Esophagus mucosa (tissue), 1 donor: ENCODE results near the gene CWF19L2. TPM values are rescaled to one million over a fixed set of nuclear protein-coding genes. Genes with fewer than 3 reads are reported as not detected.
"Not testable (repeated sequence)": the region's sequence is repeated elsewhere in the genome, so short reads cannot be mapped to it uniquely, and the experiment has no call there.

Experiments
- ATAC-seq: fragments of 200-7000 bp; cut with Tn5 transposase; one replicate; pipeline ENCODE4 v1.9.1; 2020
- total RNA-seq: library from RNA; stranded (reverse); gene quantifications from one replicate; pipeline ENCODE4 v1.2.4, GENCODE V29; 2023
- donor health status: DM: yes; HTN: yes; CAD: no.

The CWF19L2 gene
- 6.8 TPM for total RNA-seq

DNA sequence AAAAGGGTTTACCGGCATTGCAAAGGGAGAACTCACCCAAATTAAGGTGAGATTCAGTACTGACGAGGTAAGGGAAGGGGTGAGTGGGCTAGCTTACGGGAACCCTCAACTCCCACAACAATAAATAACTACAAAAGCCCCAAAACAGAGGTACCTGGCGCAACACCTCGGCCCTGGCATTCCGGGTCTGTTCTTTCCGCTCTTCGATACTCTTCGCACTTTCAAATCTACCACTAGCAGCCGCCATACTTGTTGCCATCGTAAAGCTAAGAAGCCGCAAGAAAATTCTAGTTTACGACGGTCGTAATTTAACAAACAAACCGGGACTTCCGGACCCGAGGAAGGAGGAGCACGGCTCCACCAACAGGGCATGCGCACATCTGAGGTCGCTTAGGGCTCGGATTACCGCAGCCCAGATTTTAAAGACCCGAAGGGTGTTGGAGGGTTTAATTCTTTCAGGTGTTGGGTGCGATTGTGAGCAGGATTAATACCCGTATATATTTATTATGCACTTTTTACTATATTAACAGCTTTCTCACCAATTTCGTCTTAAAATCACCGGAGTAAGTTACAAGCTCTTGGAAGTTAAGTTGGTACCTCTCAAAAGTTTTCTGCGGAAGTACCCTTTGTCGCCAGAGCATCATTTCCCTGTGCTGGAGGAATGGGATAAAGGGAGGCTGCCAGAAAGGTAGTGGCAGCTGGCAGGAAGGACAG, at the start of gene CWF19L2:
Gene CWF19L2, minus strand, starts transcription at position 268 of the 714 bp plus-strand sequence. Its CDS starts 9 bp downstream, at position 259.
- peak; percentile 99 for ATAC-seq

DNA sequence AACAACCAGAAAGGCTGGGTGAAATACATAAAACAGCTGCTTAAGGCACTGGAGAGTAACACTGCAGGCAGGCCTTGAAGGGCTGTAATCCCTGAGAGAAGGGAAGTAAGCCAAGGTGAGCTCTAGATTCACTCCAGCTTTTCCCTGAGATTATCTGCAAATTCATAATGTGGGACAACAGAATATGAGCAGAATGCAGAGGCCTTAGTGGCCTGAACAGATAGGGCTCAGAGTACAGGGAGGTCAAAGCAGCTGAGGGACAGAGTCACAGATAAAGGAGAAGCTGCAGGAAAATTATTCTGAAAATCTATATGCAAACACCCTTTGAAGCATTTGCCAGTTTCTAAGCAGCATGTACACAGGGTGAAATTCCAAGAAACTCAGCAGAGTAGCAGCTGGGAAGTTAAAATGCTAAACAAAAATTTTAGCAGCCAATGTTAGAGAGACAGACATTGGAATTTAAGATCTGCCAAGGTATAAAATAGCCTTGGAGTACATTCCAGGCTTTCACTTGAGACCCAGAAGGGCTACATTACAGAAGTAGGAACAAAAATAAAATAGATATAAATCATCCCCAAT, 48.1 kb upstream of the CWF19L2 start:
- no peak for ATAC-seq

GRCh38 chr11:107504981-107505380, 47.4 kb upstream of the CWF19L2 start:
- ATAC-seq, result no peak

DNA sequence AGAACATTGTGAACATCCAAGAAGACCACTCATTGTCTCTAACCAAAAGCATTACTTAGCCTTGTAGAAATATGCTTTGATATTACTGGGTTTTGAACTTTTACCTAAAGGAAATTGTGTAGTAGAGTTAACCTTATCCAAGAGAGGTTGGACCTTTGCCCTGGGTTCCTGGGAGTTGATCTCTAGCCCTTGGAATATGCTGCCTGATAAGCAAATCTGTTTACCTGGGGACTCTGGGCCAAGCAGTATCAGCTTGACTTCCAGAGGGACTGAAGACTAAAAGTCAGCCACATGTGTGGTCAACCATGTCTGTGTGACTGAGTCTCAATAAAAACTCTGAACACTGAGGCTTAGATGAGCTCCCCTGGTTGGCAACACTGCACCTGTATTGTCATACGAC, 44.1 kb upstream of the CWF19L2 start:
- no peak for ATAC-seq

DNA sequence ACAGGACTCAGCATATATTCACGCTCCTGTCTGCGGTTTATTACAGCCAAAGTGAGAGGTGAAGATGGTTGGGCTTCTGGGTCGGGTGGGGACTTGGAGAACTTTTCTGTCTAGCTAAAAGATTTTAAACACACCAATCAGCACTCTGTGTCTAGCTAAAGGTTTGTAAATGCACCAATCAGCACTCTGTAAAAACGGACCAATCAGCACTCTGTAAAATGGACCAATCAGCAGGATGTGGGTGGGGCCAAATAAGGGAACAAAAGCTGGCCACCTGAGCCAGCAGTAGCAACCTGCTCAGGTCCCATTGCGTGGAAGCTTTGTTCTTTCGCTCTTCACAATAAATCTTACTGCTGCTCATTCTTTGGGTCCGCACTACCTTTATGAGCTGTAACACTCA, 39.7 kb upstream of the CWF19L2 start:
- not testable (repeated sequence) for ATAC-seq

DNA sequence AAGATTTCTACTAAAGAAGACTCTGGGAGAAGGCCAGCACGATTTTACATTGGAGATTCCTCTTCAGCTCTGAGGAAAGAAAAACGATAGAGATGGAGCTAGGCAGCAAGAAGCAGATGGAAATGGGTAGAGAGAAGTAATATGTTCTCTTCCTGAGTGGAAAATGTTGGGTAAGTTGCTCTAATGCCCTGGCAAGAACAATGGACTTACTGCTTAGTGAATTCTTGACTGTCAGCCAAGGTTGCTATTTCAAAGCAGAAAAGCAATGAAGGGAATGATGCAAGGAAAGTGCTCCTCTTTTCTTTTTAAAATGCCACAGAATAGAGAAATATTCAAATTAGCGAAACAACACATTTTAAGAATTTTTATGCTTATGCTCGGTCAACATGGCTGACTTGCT, 38.4 kb upstream of the CWF19L2 start:
- no peak for ATAC-seq

DNA sequence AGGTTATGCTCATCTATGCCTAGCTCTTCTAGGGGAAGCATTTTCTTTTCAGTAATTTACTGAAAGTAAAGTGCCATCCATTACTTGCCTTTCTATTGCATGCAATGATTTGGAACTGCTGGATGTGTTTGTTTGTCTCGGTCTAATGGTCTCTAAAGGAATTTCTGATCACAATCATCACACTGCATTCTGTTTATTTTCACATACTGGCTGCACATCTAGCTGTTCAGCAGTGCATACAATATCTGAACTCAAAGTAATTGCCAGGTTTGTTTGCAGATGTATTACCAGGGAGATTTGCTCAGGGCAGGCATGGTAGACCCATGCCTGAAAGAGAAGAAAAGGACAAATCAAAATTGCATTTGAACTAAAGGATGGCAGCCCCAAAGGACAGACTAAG, 36.4 kb upstream of the CWF19L2 start:
- ATAC-seq, result no peak

DNA sequence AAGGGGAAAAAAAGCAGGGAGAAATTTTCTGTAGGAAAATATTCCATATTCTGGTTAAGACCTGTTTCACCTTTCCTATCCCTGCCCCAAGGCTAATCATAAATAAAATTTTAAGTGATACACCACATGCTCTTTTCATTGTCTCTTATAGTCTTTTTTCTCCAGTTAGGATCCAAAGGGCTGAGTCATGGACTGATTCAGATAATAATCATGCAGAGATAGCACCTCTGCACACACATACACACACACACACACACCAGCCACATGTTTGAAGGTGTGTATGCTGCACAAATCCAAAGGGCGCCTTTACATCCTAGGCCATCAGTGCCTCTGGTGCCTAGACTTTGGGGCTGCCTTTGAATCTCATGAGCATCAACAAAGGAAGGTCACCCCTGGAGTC, 35.5 kb upstream of the CWF19L2 start:
- peak; percentile 73 for ATAC-seq

DNA sequence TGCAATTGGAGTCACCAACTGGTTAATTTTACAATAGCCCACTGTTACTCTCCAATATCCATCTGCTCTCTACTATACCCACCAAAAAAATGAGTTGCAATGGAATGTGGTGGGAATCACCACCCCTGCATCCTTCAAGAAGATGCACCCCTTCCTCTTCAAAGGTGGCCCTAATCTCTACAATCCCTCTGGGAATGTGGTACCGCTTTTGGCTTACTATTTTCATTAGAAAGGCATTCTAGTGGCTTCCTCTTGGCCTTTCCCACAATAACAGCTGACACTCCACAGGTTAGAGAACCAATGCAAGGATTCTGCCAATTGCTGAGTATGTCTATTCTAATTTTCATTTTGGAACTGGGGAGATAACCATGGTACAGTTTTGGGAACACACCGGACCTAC, 33.2 kb upstream of the CWF19L2 start:
- ATAC-seq, result no peak

- ATAC-seq, result no peak
Observed at GRCh38 chr11:107482234-107482633, 24.6 kb upstream of the CWF19L2 start.

DNA sequence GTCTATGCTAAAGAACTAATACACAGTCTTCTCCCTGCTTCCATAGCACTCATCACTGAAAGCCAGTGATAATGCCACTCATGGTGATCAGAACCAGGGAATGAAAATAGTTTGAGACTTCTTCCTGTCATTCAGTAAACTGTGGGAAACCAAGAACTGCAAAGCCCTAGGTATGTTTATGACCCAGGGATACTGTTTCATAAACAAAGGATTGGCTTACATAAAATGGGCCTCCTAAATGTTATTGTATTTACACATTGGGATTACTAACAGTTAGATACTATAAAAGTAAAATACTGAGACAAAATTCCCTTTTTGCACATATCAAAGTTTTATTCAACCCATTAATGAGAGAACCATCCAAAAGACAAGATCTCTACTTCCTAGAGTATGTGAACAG, 21.3 kb upstream of the CWF19L2 start:
- no peak for ATAC-seq

DNA sequence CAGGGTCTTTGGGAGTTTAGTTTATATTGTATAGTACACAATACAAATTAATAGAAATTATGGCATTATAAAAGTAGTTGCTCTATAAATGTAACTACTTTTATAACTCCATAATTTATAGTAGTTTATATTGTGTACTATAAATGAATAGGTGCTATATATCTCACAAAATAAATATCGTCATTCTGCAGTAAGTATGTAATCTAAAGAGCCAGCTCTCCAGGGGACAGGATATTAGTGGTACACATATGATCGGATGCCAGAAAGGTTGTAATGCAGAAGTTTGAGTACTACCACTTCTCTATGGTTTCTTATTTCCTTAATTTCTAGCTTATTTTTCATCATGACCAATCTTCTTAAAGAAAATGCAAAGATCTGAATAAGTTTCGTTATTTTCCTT, 20.2 kb upstream of the CWF19L2 start:
- ATAC-seq, result no peak

- no peak for ATAC-seq
Observed at GRCh38 chr11:107473792-107474191, 16.2 kb upstream of the CWF19L2 start.

DNA sequence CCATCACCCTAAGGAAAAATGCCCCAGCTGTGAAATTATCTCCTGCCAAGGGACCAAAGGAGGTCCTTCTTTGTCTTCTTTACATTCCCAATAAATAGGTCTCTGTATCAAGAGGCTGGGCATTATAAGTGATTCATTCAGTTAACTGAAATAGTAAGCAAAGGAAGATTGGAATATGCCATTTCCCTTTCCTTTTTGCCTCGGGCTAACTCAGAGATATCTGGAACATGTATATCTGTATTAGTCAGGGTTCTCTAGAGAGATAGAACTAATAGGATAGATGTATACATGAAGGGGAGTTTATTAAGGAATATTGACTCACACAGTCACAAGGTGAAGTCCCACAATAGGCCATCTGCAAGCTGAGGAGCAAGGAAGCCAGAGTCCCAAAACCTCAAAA, 15.3 kb upstream of the CWF19L2 start:
- ATAC-seq, result no peak

- ATAC-seq, result no peak
Observed at GRCh38 chr11:107468596-107468995, 11.0 kb upstream of the CWF19L2 start.

DNA sequence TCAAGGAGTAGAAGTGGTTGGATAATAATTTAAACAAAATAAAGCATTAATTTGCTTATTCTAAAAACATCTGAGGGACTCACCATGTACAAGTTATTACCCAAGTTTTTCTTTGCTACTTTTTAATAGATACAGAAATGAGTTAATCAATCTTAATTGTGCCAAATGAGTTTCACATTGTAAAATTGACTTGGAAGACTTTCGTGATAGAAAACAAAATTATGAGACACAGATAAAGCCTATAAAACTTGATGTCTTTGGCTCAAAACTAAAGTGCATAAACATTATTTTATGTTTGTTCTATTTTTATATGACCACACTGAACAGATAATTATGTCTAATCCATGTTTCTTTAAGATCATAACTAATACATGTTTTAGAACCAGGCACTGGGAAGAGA, 10.1 kb upstream of the CWF19L2 start:
- ATAC-seq, result no peak

- not testable (repeated sequence) for ATAC-seq
Observed at GRCh38 chr11:107466275-107466866, 8.7 kb upstream of the CWF19L2 start.

DNA sequence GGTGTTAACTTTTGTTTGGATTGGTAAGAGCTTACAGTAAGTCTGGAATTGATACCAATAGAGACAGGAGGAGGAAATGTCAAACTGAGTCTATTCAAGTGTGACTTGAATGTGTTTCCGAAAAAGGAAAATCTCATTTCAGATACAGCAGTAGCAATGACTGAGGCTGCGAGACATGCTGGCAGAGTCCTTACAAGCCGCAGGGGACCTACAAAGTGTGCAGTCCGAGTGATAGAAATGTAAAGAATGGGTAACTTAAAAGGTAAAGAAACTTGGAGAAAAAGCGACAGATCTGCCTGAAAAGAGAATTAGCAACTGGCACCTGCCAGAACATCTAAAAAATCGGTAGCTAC, 444 bp downstream of the CWF19L2 start:
- ATAC-seq, result peak; percentile 43

DNA sequence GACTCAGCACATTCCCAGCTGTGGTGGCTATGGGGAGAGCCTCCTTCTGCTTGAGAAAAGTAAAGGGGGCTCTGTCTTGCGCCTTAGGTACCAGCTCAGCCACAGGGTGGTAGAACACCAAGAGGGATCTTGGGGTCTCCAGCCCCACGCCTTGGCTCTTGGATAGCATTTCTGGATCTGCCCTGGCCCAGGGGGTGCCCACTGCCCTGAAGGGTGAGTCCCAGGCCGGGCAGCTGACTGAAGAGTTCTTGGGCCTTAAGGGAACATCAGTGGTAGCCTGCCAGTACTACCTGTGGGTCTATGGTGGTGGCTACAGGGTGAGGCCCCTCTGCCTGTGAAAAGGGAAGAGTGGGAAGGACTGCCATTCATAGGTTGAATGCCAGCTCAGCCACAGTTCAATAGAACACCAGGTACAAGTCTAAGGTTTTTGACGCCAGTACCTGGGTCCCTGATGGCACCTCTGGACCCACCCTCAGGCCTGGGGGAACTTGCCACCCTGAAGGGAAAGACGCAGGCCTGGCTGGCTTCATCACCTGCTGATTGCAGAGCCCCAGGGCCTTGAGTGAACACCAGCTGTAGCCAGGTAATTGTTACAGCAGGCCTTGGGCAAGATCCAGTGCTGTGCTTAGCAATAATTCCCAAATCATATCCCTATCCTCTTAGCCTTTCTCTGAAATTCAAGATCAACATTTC, 3.9 kb downstream of the CWF19L2 start:
- ATAC-seq, result no peak

DNA sequence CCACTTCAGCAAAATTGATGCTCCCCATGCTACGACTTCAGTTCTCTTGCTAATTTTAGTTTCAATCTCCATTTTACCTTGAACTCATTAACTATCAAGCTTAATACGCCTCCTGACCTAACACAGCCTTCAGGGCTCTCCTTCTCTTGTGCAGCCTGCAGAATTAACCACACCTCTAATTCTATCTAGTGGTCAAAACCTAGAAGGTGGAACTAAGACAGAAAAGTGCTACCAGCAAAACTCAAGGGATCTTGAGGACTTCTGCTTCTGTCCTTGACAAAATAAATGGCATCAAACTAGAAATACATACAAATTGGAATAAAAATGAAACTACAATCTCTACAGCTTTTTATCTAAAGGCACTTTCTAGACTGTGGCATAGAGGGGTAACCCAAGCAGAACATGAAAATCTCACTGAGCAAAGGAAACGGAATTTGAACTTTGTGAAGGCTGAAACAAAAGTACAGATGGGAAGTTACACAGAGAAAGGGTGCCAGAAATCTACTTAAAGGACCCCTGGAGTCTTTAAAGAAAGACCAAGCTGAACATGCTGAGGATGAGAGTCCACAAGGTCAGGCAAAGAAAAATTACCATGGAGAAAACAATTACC, 10.7 kb downstream of the CWF19L2 start:
- ATAC-seq, result no peak

GRCh38 chr11:107442715-107443215, 14.9 kb downstream of the CWF19L2 start:
- no peak for ATAC-seq

- no peak for ATAC-seq
Observed at GRCh38 chr11:107439586-107440167, 17.9 kb downstream of the CWF19L2 start.

DNA sequence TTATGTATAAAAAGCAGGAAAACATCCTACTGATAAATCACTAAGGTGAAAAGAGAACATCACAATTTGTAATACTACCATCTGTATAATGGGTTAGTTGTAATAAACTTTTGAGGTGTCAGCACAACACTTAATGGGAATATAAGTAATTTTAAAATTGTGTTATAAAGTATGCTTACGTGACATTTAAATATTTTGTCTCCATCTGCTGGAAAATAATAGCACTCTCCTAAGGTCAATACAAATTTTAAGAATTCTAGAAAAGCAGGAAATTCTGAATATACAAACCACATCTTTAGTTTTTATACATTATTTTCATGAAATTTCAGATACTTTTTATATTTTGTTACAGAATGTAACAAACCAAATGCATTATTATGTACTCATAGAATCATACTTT, 19.5 kb downstream of the CWF19L2 start:
- no peak for ATAC-seq
